ENCODE data around the gene COG2. TPM values are rescaled to one million over a fixed set of nuclear protein-coding genes. Genes with fewer than 3 reads are reported as not detected.

COG2 gene
- total and polyA plus RNA-seq, 5 donors from 2014 or later: 24.4 to 38.9 (median 34.1) TPM

GRCh38 chr1:230620649-230621323 lies 21.5 kb upstream of the COG2 start:
- Mint-ChIP-seq H3K27ac (no peak overlapping the region), H3K9me3 (peaks cover 0 to 3% (median 0%) of the 10 kb centered on the region in 7 donors), H3K27me3 (peaks cover 18% of the 10 kb centered on the region), H3K4me1 (no peaks in the 10 kb centered on the region), H3K36me3 (no peaks in the 10 kb centered on the region), H3K4me3 (no peak overlapping the region)
- no peak for DNase-seq
- H3K27ac ChIP-seq (ENCODE audit: insufficient read depth, low read length, poor library complexity, severe bottlenecking): no peak overlapping the region
- no peaks in the 10 kb centered on the region for H3K9me3 ChIP-seq (ENCODE audit: control insufficient read depth in 2 of 2, low read length in 2 of 2)
- H3K4me3 ChIP-seq (ENCODE audit: low read depth, low read length): no peak overlapping the region
- peaks cover 8% of the 10 kb centered on the region for H3K27me3 ChIP-seq (ENCODE audit: control insufficient read depth, insufficient read depth, low read length)
- H3K4me1 ChIP-seq (ENCODE audit: control insufficient read depth, insufficient read depth, low read length, poor library complexity, severe bottlenecking): no peaks in the 10 kb centered on the region
- ATAC-seq (ENCODE audit: low read depth in 2 of 2): no peak
- no peaks in the 10 kb centered on the region for H3K36me3 ChIP-seq (ENCODE audit: control insufficient read depth, insufficient read depth, low read length)

GRCh38 chr1:230621324-230622030 lies 20.8 kb upstream of the COG2 start:
- Mint-ChIP-seq H3K9me3 (peaks cover 0 to 3% (median 0%) of the 10 kb centered on the region in 7 donors), H3K36me3 (no peaks in the 10 kb centered on the region), H3K4me1 (no peaks in the 10 kb centered on the region), H3K27ac (no peak overlapping the region), H3K4me3 (no peak overlapping the region), H3K27me3 (peaks cover 18% of the 10 kb centered on the region)
- H3K9me3 ChIP-seq (ENCODE audit: control insufficient read depth in 2 of 2, low read length in 2 of 2): no peaks in the 10 kb centered on the region
- peaks cover 7% of the 10 kb centered on the region for H3K27me3 ChIP-seq (ENCODE audit: control insufficient read depth, insufficient read depth, low read length)
- H3K4me3 ChIP-seq (ENCODE audit: low read depth, low read length): no peak overlapping the region
- DNase-seq: no peak
- no peaks in the 10 kb centered on the region for H3K36me3 ChIP-seq (ENCODE audit: control insufficient read depth, insufficient read depth, low read length)
- ATAC-seq (ENCODE audit: low read depth in 2 of 2): no peak
- H3K4me1 ChIP-seq (ENCODE audit: control insufficient read depth, insufficient read depth, low read length, poor library complexity, severe bottlenecking): no peaks in the 10 kb centered on the region
- H3K27ac ChIP-seq (ENCODE audit: insufficient read depth, low read length, poor library complexity, severe bottlenecking): no peak overlapping the region

GRCh38 chr1:230622151-230622550 lies 20.1 kb upstream of the COG2 start:
- Mint-ChIP-seq H3K4me1 (no peaks in the 10 kb centered on the region), H3K9me3 (peaks cover 0 to 3% (median 0%) of the 10 kb centered on the region in 7 donors), H3K4me3 (no peak overlapping the region), H3K27ac (no peak overlapping the region), H3K27me3 (peaks cover 18% of the 10 kb centered on the region), H3K36me3 (no peaks in the 10 kb centered on the region)
- H3K27me3 ChIP-seq (ENCODE audit: control insufficient read depth, insufficient read depth, low read length): peaks cover 5% of the 10 kb centered on the region
- H3K36me3 ChIP-seq (ENCODE audit: control insufficient read depth, insufficient read depth, low read length): no peaks in the 10 kb centered on the region
- H3K27ac ChIP-seq (ENCODE audit: insufficient read depth, low read length, poor library complexity, severe bottlenecking): no peak overlapping the region
- H3K9me3 ChIP-seq (ENCODE audit: control insufficient read depth in 2 of 2, low read length in 2 of 2): no peaks in the 10 kb centered on the region
- H3K4me1 ChIP-seq (ENCODE audit: control insufficient read depth, insufficient read depth, low read length, poor library complexity, severe bottlenecking): no peaks in the 10 kb centered on the region
- no peak for ATAC-seq (ENCODE audit: low read depth in 2 of 2)
- H3K4me3 ChIP-seq (ENCODE audit: low read depth, low read length): no peak overlapping the region
- no peak for DNase-seq

GRCh38 chr1:230624097-230624713 lies 18.1 kb upstream of the COG2 start:
- H3K27ac Mint-ChIP-seq: no peak overlapping the region

GRCh38 chr1:230626232-230626631 lies 16.0 kb upstream of the COG2 start:
- no peaks in the 10 kb centered on the region for H3K4me1 ChIP-seq (ENCODE audit: control insufficient read depth, insufficient read depth, low read length, poor library complexity, severe bottlenecking)
- no peak overlapping the region for H3K27ac Mint-ChIP-seq
- no peaks in the 10 kb centered on the region for H3K4me1 Mint-ChIP-seq
- no peak overlapping the region for H3K27ac ChIP-seq (ENCODE audit: insufficient read depth, low read length, poor library complexity, severe bottlenecking)
- no peaks in the 10 kb centered on the region for H3K36me3 Mint-ChIP-seq
- peaks cover 9% of the 10 kb centered on the region for H3K27me3 Mint-ChIP-seq
- no peaks in the 10 kb centered on the region for H3K9me3 ChIP-seq (ENCODE audit: control insufficient read depth in 2 of 2, low read length in 2 of 2)
- no peak overlapping the region for H3K4me3 Mint-ChIP-seq
- ATAC-seq (ENCODE audit: low read depth in 2 of 2) (no peak), DNase-seq (no peak)
- H3K36me3 ChIP-seq (ENCODE audit: control insufficient read depth, insufficient read depth, low read length): no peaks in the 10 kb centered on the region
- peaks cover 6% of the 10 kb centered on the region for H3K27me3 ChIP-seq (ENCODE audit: control insufficient read depth, insufficient read depth, low read length)
- H3K4me3 ChIP-seq (ENCODE audit: low read depth, low read length): no peak overlapping the region
- peaks cover 0 to 2% (median 0%) of the 10 kb centered on the region in 7 donors for H3K9me3 Mint-ChIP-seq

More at GRCh38 chr1:230624097-230624713, 18.1 kb upstream of the COG2 start:
- Mint-ChIP-seq H3K4me1 (no peaks in the 10 kb centered on the region), H3K9me3 (peaks cover 0 to 2% (median 0%) of the 10 kb centered on the region in 7 donors), H3K4me3 (no peak overlapping the region), H3K27me3 (peaks cover 12% of the 10 kb centered on the region), H3K36me3 (no peaks in the 10 kb centered on the region)
- Histone ChIP-seq H3K36me3 (ENCODE audit: control insufficient read depth, insufficient read depth, low read length) (no peaks in the 10 kb centered on the region), H3K27me3 (ENCODE audit: control insufficient read depth, insufficient read depth, low read length) (peaks cover 8% of the 10 kb centered on the region), H3K4me1 (ENCODE audit: control insufficient read depth, insufficient read depth, low read length, poor library complexity, severe bottlenecking) (no peaks in the 10 kb centered on the region), H3K27ac (ENCODE audit: insufficient read depth, low read length, poor library complexity, severe bottlenecking) (no peak overlapping the region), H3K9me3 (ENCODE audit: control insufficient read depth in 2 of 2, low read length in 2 of 2) (no peaks in the 10 kb centered on the region), H3K4me3 (ENCODE audit: low read depth, low read length) (no peak overlapping the region)
- no peak for DNase-seq
- no peak for ATAC-seq (ENCODE audit: low read depth in 2 of 2)

GRCh38 chr1:230627767-230628166 lies 14.5 kb upstream of the COG2 start:
- H3K9me3 Mint-ChIP-seq: peaks cover 0 to 2% (median 0%) of the 10 kb centered on the region in 7 donors
- H3K27me3 Mint-ChIP-seq: peaks cover 9% of the 10 kb centered on the region
- no peaks in the 10 kb centered on the region for H3K36me3 ChIP-seq (ENCODE audit: control insufficient read depth, insufficient read depth, low read length)
- H3K4me3 ChIP-seq (ENCODE audit: low read depth, low read length): no peak overlapping the region
- ATAC-seq (ENCODE audit: low read depth in 2 of 2): no peak
- no peaks in the 10 kb centered on the region for H3K4me1 ChIP-seq (ENCODE audit: control insufficient read depth, insufficient read depth, low read length, poor library complexity, severe bottlenecking)
- H3K9me3 ChIP-seq (ENCODE audit: control insufficient read depth in 2 of 2, low read length in 2 of 2): no peaks in the 10 kb centered on the region
- no peak overlapping the region for H3K27ac Mint-ChIP-seq
- H3K4me3 Mint-ChIP-seq: no peak overlapping the region
- H3K27me3 ChIP-seq (ENCODE audit: control insufficient read depth, insufficient read depth, low read length): peaks cover 6% of the 10 kb centered on the region
- no peak overlapping the region for H3K27ac ChIP-seq (ENCODE audit: insufficient read depth, low read length, poor library complexity, severe bottlenecking)
- no peak for DNase-seq
- H3K4me1 Mint-ChIP-seq: no peaks in the 10 kb centered on the region
- no peaks in the 10 kb centered on the region for H3K36me3 Mint-ChIP-seq

GRCh38 chr1:230629511-230629910 lies 12.8 kb upstream of the COG2 start:
- H3K27ac ChIP-seq (ENCODE audit: insufficient read depth, low read length, poor library complexity, severe bottlenecking): no peak overlapping the region
- Mint-ChIP-seq H3K4me3 (no peak overlapping the region), H3K27me3 (peaks cover 4% of the 10 kb centered on the region), H3K4me1 (no peaks in the 10 kb centered on the region), H3K9me3 (peaks cover 0 to under 1% (median 0%) of the 10 kb centered on the region in 7 donors), H3K36me3 (no peaks in the 10 kb centered on the region), H3K27ac (no peak overlapping the region)
- no peak for DNase-seq
- H3K9me3 ChIP-seq (ENCODE audit: control insufficient read depth in 2 of 2, low read length in 2 of 2): no peaks in the 10 kb centered on the region
- no peaks in the 10 kb centered on the region for H3K36me3 ChIP-seq (ENCODE audit: control insufficient read depth, insufficient read depth, low read length)
- no peak overlapping the region for H3K4me3 ChIP-seq (ENCODE audit: low read depth, low read length)
- peaks cover 6% of the 10 kb centered on the region for H3K27me3 ChIP-seq (ENCODE audit: control insufficient read depth, insufficient read depth, low read length)
- H3K4me1 ChIP-seq (ENCODE audit: control insufficient read depth, insufficient read depth, low read length, poor library complexity, severe bottlenecking): no peaks in the 10 kb centered on the region
- ATAC-seq (ENCODE audit: low read depth in 2 of 2): no peak

Measured in CD4-positive, CD25-positive, alpha-beta regulatory T cell (primary cell).